Panc1 (cell line): Measurements from ENCODE around the gene CKLF. TPM values are rescaled to one million over a fixed set of nuclear protein-coding genes. Genes with fewer than 3 reads are reported as not detected.

Experiments used
- ATAC-seq: fragments of 200-7000 bp; cut with Tn5 transposase; 2 replicates; pipeline ENCODE4 v1.9.1; 2020; ENCODE audit warnings: mild to moderate bottlenecking, moderate library complexity
- BruUV-seq: library from RNA; stranded (reverse); fragments of 400-500 nt; replicated peaks from 2 replicates; lab custom pipeline; 2021; lab: Mats Ljungman, UMichigan
- CTCF ChIA-PET: fragments of 300-600 bp; sonication (Branson Sonifier 250); formaldehyde crosslinking; loops from one replicate; lab custom pipeline; 2022; ENCODE audit warnings: antibody characterized with exemption; lab: Charles Lee
- POLR2A ChIA-PET: fragments of 300-600 bp; sonication (Branson Sonifier 250); formaldehyde crosslinking; loops from one replicate; lab custom pipeline; 2022; ENCODE audit warnings: antibody characterized with exemption; lab: Charles Lee
- DNase-seq: peaks from one replicate; pipeline ENCODE4 v3.0.0-alpha.2; 2010; ENCODE audit warnings: low read depth, low spot score
- H3K27ac ChIP-seq: 2 replicates; pipeline ENCODE4 v1.5.1; 2011; ENCODE audit warnings: mild to moderate bottlenecking, low read length, inconsistent platforms
- H3K27me3 ChIP-seq: fragments of 200-500 bp; sonication (Bioruptor generic); 2 replicates; pipeline ENCODE4 v1.6.0; 2014; ENCODE audit warnings: low read length, inconsistent platforms; ENCODE audit not compliant: control insufficient read depth, insufficient read depth
- H3K36me3 ChIP-seq: fragments of 200-500 bp; sonication (Bioruptor generic); 2 replicates; pipeline ENCODE4 v1.5.1; 2014; ENCODE audit warnings: inconsistent platforms, mild to moderate bottlenecking, low read length, moderate library complexity; ENCODE audit not compliant: control insufficient read depth, insufficient read depth
- H3K4me1 ChIP-seq: 2 replicates; pipeline ENCODE4 v1.5.1; 2011; ENCODE audit warnings: inconsistent platforms, mild to moderate bottlenecking, low read length, moderate library complexity; ENCODE audit not compliant: control insufficient read depth, insufficient read depth
- H3K4me3 ChIP-seq, 2 experiments: 2 replicates each; pipeline ENCODE4 v1.5.1; 2011 to 2012; ENCODE audit warnings: low read depth in 2 of 2, low read length in 2 of 2, mild to moderate bottlenecking in 2 of 2, inconsistent platforms in 1 of 2, moderate library complexity in 1 of 2
- H3K9me3 ChIP-seq: fragments of 200-500 bp; sonication (Bioruptor generic); 2 replicates; pipeline ENCODE4 v1.5.1; 2014; ENCODE audit warnings: low read depth, mild to moderate bottlenecking, inconsistent platforms, low read length, moderate library complexity; ENCODE audit not compliant: control insufficient read depth, insufficient read depth
- POLR2AphosphoS5 ChIP-seq: IDR thresholded peaks from 2 replicates; pipeline ENCODE4 v1.6.1; 2012; ENCODE audit warnings: mild to moderate bottlenecking, low read depth, low read length, moderate library complexity
- SIN3A ChIP-seq: IDR thresholded peaks from 2 replicates; pipeline ENCODE4 v1.6.1; 2012; ENCODE audit warnings: low read depth, mild to moderate bottlenecking, low read length, moderate library complexity, borderline replicate concordance; ENCODE audit not compliant: insufficient read depth
- TCF7L2 ChIP-seq: IDR thresholded peaks from 2 replicates; pipeline ENCODE4 v1.6.1; 2011; ENCODE audit warnings: mild to moderate bottlenecking, low read depth, low read length, inconsistent platforms
- in situ Hi-C: cut with HindIII; loops from 2 replicates; pipeline ENCODE4 v1.10.0; 2016; ENCODE audit warnings: low sequenced_read_pairs, low pct_unique_long_range_greater_than_20kb
- intact Hi-C: fragments of 100-400 bp; cut with micrococcal nuclease; formaldehyde crosslinking; loops from one replicate; pipeline ENCODE4 v1.10.0; 2022; ENCODE audit not compliant: unreplicated experiment
- total RNA-seq: library from RNA; stranded (reverse); gene quantifications from one replicate; pipeline ENCODE4 v1.2.1, GENCODE V29; 2021; ENCODE audit not compliant: unreplicated experiment
- TF ChIP-seq, protein P1 (sequence below), 2 experiments: IDR thresholded peaks; 2 replicates each; pipeline ENCODE4 v1.6.1; 2011 to 2012; ENCODE audit warnings: low read depth in 2 of 2, control low read depth in 1 of 2, low read length in 1 of 2, mild to moderate bottlenecking in 1 of 2, moderate library complexity in 1 of 2; ENCODE audit not compliant: insufficient read depth in 1 of 2
- TF ChIP-seq, protein P2 (sequence below): fragments of 450-650 bp; IDR thresholded peaks from 2 replicates; pipeline ENCODE4 v1.5.1; 2017; ENCODE audit warnings: mild to moderate bottlenecking

CKLF gene
- total RNA-seq, 1 experiment from 2014 or later: 88.1 TPM

DNA sequence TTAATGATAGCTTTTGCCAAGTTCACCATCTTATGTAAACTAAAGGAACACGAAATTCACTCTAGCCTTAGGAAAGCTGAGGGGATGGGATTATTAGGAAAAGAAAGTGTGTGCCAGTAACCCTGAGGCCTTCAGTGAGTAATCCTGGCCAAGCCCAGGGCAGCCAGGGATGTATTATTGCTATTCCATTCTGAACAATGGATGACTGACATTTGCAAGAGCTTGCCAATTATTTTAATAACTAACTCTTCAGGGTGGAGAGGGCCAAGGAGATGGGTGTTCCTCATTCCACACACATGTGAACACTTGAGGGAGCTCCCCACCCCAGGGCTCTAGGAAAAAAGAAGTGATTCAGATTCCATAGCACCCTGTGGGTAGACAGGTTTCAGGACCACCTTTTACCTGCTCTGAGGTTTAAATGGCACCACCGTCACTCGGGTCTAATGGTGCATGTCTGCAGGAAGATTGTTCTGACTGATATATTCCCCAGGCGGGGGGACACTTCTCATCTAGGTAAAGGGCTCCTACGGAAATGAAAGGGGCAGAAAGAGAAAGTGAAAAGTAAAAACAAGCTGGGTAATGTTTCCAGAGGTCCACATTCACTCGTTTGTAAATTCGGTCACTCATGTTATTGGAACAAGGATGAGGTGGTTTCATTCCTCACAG, 44.0 kb upstream of the CKLF start:
- Histone ChIP-seq H3K27me3 (no peaks in the 10 kb centered on the region), H3K4me1 (peaks cover 26% of the 10 kb centered on the region), H3K27ac (no peak overlapping the region), H3K9me3 (no peaks in the 10 kb centered on the region), H3K36me3 (no peaks in the 10 kb centered on the region), H3K4me3 (no peak overlapping the region)
- ChIA-PET CTCF (no interaction called here), POLR2A (no interaction called here)
- BruUV-seq: no TSS peak
- no peak for TF ChIP-seq SIN3A
- intact Hi-C loops: no loop called here
- in situ Hi-C loops: no loop called here
- DNase-seq (no peak), ATAC-seq (no peak)

DNA sequence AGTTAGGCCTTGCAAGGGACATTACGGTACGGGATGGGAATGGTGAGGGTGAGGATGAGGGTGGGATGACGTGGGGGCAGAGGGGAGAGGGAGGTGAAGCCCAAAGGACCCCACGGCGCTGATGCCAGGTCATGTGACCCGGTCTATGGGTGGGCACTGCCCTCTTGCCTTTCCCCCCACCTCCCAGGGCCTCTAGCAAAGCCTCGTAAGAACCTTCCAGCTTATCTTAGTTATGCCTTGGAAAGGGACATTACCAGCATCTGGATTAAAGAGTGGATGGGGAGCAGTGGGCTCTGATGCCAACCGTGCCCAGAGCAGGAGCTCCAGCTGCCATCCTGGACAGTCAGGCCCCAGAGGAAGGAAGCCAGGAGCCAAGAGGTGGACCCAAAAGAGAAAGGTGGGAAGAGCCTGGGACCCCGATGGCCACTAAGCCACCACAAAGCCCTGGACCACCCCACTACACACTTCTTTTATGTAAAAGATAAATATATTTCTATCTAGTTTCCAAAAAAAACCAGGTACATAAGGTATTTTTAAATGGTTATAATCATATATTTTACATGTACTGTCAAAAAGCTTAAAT, 43.4 kb upstream of the CKLF start:
- ChIA-PET CTCF (interaction anchor here (0.6 kb wide), 1 partner anchor 168 kb away, joined by 3 read pairs; no protein-coding TSS in a partner anchor), POLR2A (no interaction called here)
- intact Hi-C loops: no loop called here
- in situ Hi-C loops: no loop called here
- TF ChIP-seq SIN3A (no peak), POLR2AphosphoS5 (no peak), TCF7L2 (no peak)
- TF ChIP-seq, protein P1, sequence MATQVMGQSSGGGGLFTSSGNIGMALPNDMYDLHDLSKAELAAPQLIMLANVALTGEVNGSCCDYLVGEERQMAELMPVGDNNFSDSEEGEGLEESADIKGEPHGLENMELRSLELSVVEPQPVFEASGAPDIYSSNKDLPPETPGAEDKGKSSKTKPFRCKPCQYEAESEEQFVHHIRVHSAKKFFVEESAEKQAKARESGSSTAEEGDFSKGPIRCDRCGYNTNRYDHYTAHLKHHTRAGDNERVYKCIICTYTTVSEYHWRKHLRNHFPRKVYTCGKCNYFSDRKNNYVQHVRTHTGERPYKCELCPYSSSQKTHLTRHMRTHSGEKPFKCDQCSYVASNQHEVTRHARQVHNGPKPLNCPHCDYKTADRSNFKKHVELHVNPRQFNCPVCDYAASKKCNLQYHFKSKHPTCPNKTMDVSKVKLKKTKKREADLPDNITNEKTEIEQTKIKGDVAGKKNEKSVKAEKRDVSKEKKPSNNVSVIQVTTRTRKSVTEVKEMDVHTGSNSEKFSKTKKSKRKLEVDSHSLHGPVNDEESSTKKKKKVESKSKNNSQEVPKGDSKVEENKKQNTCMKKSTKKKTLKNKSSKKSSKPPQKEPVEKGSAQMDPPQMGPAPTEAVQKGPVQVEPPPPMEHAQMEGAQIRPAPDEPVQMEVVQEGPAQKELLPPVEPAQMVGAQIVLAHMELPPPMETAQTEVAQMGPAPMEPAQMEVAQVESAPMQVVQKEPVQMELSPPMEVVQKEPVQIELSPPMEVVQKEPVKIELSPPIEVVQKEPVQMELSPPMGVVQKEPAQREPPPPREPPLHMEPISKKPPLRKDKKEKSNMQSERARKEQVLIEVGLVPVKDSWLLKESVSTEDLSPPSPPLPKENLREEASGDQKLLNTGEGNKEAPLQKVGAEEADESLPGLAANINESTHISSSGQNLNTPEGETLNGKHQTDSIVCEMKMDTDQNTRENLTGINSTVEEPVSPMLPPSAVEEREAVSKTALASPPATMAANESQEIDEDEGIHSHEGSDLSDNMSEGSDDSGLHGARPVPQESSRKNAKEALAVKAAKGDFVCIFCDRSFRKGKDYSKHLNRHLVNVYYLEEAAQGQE (IDR thresholded peaks at IDR 0.05; ENCODE audit: insufficient read depth in 1 of 2, low read depth in 2 of 2, low read length in 1 of 2): no peak
- TF ChIP-seq, protein P2, sequence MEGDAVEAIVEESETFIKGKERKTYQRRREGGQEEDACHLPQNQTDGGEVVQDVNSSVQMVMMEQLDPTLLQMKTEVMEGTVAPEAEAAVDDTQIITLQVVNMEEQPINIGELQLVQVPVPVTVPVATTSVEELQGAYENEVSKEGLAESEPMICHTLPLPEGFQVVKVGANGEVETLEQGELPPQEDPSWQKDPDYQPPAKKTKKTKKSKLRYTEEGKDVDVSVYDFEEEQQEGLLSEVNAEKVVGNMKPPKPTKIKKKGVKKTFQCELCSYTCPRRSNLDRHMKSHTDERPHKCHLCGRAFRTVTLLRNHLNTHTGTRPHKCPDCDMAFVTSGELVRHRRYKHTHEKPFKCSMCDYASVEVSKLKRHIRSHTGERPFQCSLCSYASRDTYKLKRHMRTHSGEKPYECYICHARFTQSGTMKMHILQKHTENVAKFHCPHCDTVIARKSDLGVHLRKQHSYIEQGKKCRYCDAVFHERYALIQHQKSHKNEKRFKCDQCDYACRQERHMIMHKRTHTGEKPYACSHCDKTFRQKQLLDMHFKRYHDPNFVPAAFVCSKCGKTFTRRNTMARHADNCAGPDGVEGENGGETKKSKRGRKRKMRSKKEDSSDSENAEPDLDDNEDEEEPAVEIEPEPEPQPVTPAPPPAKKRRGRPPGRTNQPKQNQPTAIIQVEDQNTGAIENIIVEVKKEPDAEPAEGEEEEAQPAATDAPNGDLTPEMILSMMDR: no peak
- no TSS peak for BruUV-seq
- no peak for DNase-seq
- Histone ChIP-seq H3K9me3 (no peaks in the 10 kb centered on the region), H3K4me3 (no peak overlapping the region), H3K27ac (no peak overlapping the region), H3K4me1 (peaks cover 30% of the 10 kb centered on the region), H3K27me3 (no peaks in the 10 kb centered on the region), H3K36me3 (no peaks in the 10 kb centered on the region)
- ATAC-seq: no peak

DNA sequence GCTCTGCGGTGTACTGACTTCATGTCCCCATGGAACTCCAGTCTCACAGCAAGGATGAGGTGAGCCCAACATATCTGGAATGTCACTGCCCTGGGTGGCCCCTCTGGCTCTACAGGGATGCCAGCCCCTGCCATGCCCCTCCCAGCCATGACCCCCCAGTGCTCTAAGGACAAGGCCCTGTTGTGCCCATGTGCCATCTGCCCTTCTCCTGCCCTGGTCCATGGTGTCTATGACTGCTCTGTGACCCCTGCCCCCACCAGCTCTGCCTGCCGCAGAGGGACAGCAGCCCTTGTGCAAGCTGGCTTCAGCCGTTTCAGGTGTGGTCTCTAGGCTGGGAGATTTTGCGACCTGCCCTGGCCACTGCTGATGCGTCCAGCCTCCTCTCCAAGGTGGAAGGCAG, 42.8 kb upstream of the CKLF start:
- POLR2A ChIA-PET: no interaction called here
- CTCF ChIA-PET: interaction anchor here (0.6 to 0.7 kb wide), 2 partner anchors 103 to 168 kb away, joined by 3 to 8 read pairs; no protein-coding TSS in a partner anchor

More for the DNA sequence above, 42.8 kb upstream of the CKLF start:
- intact Hi-C loops: no loop called here
- ATAC-seq (no peak), DNase-seq (no peak)
- in situ Hi-C loops: no loop called here
- TF ChIP-seq TCF7L2 (no peak), SIN3A (no peak), POLR2AphosphoS5 (no peak)
- TF ChIP-seq, protein P2: no peak
- TF ChIP-seq, protein P1 (IDR thresholded peaks at IDR 0.05; ENCODE audit: insufficient read depth in 1 of 2, low read depth in 2 of 2, low read length in 1 of 2): no peak
- Histone ChIP-seq H3K27me3 (no peaks in the 10 kb centered on the region), H3K4me1 (peaks cover 30% of the 10 kb centered on the region), H3K9me3 (no peaks in the 10 kb centered on the region), H3K4me3 (no peak overlapping the region), H3K36me3 (no peaks in the 10 kb centered on the region), H3K27ac (no peak overlapping the region)
- BruUV-seq: no TSS peak
